Measurements from ENCODE around the gene ATP1B1.
A peak's percentile ranks its signal among the peaks of the same experiment; 100 is the strongest.
"Not testable (repeated sequence)": the region's sequence is repeated elsewhere in the genome, so short reads cannot be mapped to it uniquely, and the experiment has no call there.

The ATP1B1 gene

DNA sequence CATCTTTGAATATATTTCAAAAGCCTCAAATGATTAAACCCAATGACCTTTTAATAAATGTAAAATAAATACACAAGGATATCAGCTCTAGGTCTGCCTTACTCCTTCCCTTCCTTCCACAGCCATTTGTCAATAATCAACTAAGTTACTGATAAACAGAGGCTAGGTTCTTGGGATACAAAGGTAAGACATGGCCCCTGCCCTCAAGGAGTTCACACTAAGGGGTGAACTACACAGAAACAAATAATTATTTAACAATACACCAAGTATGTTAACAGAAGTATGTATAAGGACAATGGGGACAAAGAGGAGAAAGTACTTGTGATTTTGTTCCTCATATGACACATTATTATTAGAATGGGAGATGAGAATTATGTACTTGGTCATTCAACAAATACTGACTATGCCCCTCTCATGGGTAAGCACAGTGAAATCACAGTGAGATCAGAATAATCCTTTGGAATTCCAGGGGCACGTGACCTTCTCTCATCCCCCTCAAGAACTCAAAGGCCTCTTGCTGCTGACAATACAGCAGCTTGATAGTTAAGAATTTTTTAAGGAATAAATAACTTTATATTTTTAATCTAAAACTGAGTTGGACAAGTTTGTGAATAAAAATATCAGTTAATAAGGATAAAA, 40.2 kb downstream of the ATP1B1 start:
- no peak for ATAC-seq

DNA sequence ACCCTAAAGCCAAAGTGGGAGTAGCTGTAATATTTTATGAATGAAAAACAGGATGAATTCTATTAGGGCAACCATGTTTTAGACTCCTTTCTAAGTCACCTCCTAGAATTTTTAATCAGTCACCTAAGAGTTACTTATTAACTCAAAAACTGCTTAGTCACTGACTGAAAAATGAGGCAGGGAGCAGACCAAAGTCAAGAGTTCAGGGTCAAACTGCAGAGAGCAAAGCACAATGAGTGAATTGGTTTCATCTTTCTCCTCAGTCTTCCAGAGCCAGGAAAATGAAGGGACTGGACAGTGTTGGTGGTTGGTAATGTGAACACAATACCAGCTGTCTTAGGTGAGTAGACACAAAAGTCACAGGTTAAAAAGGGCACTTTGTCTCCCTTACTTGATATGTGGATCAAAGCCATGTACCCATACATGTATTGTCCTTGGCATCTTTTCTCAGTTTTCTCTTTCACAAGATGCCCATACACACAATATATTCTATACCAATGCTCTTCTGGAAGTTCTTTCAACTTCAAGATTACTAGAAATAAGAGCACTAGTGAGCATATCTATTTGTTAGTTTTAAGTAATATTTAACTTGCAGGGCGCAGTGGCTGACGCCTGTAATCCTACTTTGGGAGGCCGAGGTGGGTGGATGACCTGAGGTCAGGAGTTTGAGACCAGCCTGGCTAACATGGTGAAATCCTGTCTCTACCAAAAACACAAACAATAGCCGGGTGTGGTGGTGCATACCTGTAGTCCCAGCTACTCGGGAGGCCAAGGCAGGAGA, 42.2 kb downstream of the ATP1B1 start:
- no peak for ATAC-seq

DNA sequence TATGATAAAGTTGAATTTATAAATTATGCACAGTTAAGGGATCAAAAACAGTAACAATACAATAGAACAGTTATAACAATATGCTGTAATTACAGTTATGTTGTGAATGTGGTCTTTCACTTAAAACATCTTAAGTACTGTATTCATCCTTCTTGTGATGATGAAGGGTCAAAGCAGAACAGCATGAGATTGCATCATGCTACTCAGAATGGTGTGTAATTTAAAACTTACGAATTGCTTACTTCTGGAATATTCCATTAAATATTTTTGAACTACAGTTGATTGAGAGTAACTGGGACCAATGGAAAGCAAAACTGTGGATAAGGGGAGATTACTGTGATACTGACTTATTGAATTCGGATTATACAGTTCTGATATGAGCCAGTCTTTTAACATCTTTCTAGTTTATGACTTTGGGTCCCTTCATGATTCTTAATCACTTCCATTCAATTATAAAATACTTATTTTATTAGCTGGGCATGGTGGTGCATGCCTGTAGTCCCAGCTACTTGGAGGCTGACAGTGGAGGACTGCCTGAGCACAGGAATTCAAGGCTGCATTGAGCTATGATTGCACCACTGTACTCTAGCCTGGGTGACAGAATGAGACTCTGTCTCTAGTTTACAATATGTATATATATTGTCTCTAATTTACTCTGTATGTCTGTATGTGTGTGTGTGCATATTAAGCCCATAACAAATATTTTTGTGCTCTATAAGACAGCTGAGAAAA, 43.2 kb downstream of the ATP1B1 start:
- no peak for ATAC-seq

DNA sequence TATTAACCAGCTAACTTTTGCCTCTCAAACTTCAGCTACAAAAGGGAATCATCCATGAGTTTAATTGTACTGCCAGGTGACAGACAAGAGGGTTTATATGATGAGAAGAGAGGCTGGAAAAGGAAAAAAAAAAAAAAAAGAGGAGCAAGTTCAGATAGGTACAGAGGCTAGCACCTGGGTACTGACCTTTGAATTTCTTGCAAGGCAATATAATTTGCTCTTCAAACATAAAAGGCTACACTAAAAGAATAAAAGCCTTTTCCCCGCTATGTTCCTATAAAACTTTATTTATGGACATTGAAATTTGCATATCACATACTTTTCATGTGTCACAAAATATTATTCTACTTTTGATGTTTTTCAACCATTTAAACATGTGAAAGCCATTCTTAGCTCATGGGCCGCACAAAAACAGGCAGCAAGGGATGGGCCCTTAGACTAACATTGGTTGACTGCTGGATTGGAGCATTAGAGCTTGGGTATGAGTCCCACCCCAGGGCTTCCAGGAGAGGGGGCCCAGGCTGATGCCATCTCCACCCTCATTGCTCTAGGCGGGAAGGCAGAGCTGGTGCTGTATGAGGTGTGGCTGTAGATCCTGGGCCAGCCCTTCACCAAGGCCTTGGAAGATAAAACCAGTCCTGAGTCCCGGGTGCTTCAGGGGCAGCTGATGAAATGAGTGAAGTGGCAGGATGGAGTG, 44.3 kb downstream of the ATP1B1 start:
- no peak for ATAC-seq

GRCh38 chr1:169151338-169151837, 44.9 kb downstream of the ATP1B1 start:
- ATAC-seq: no peak

GRCh38 chr1:169155675-169156074, 49.2 kb downstream of the ATP1B1 start:
- ATAC-seq: no peak

DNA sequence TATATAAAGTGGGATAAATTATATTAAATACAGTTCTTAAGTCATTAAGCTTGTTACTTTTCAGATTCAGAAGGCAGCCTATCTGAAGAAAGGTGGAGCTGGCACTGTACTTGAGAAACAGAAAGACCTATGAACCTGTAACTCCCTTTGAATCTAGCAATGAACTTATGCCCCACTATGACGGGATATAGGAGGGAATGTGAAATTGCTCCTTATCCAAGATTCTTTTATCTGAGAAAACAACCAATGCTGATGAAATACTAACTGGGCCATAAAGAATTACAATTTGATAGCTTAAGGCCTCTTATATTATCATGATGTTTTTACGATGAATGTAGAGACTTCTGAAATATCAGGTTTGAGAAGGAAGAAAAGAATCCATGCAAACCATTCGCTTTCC, 50.1 kb downstream of the ATP1B1 start:
- ATAC-seq: no peak

GRCh38 chr1:169160845-169161495, 54.5 kb downstream of the ATP1B1 start:
- ATAC-seq: no peak

- no peak for ATAC-seq
Measured at GRCh38 chr1:169161496-169162194, 55.2 kb downstream of the ATP1B1 start.

- ATAC-seq: peak; percentile 95 to 98
Measured at GRCh38 chr1:169163059-169163458, 56.6 kb downstream of the ATP1B1 start.

DNA sequence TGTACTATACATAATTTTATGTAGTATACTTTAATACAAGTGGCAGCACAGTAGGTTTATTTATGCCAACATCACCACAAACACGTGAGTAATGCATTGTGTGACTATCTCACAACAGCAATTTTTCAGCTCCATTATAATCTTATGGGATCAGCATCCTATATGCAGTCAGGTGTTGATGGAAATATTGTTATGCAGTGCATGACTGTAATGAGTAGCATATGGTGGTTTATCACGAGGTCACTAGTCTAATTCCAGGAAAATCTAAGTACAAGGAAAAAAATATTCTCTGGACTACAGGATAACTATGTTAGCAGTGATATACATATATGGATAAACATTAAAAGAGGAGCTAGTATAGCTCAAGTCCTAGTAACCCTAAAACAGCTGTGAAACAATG, 69.0 kb downstream of the ATP1B1 start:
- ATAC-seq: no peak

DNA sequence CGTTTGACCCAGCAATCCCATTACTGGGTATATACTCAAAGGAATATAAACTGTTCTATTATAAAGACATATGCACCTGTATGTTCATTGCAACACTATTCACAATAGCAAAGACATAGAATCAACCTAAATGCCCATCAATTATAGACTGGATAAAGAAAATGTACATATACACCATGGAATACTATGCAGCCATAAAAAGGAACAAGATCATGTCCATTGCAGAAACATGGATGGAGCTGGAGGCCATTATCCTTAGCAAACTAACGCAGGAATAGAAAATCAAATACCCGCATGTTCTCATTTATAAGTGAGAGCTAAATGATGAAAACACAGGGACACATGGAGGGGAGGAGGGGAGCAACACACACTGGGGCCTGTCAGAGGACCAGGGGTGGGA, 72.9 kb downstream of the ATP1B1 start:
- not testable (repeated sequence) for ATAC-seq

GRCh38 chr1:169180174-169180573, 73.7 kb downstream of the ATP1B1 start:
- no peak for ATAC-seq

Data from activated CD4-positive, CD25-positive, alpha-beta regulatory T cell treated with anti-CD3 and anti-CD28 coated beads, Interleukin-2, amount 50 U/mL, for 24 hours (primary cell).